Stimulated activated CD4-positive, alpha-beta T cell treated with anti-CD3 and anti-CD28 coated beads, Interleukin-2, amount 100 ng/mL, for 48 hours (primary cell): ENCODE data around the gene BCL7B.

Experiments used
- DNase-seq, 2 donors: peaks; one replicate each; pipeline ENCODE4 v3.0.0-alpha.2; 2020

The BCL7B gene

GRCh38 chr7:73487486-73487885 lies 70.0 kb downstream of the BCL7B start:
- DNase-seq = no peak
